ENCODE measurements around the gene CCNG1.

DNA sequence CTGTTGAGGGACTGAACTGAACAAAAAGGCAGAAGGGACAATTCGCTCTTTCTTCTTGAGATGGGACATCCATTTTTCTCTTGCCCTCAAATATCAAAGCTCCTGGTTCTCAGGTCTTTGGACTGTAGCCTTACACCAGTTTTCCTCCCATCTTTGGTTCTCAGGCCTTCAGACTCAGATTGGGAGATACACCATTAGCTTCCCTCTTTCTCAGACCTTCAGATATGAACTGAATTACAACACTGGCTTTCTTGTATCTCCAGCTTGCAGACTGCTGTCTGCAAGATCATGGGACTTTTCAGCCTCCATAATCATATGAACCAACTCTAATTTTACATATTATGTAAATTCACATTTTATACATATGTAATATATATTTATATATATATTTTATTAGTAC is 12.6 kb upstream of the CCNG1 start:
- TF ChIP-seq, protein P1, sequence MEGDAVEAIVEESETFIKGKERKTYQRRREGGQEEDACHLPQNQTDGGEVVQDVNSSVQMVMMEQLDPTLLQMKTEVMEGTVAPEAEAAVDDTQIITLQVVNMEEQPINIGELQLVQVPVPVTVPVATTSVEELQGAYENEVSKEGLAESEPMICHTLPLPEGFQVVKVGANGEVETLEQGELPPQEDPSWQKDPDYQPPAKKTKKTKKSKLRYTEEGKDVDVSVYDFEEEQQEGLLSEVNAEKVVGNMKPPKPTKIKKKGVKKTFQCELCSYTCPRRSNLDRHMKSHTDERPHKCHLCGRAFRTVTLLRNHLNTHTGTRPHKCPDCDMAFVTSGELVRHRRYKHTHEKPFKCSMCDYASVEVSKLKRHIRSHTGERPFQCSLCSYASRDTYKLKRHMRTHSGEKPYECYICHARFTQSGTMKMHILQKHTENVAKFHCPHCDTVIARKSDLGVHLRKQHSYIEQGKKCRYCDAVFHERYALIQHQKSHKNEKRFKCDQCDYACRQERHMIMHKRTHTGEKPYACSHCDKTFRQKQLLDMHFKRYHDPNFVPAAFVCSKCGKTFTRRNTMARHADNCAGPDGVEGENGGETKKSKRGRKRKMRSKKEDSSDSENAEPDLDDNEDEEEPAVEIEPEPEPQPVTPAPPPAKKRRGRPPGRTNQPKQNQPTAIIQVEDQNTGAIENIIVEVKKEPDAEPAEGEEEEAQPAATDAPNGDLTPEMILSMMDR (conservative IDR thresholded peaks at IDR 0.05 in 1 of 2, IDR thresholded peaks at IDR 0.05 in 1 of 2; ENCODE audit: low read depth in 1 of 2, low read length in 2 of 2) = no peak
- TF ChIP-seq EZH2 (IDR thresholded peaks at IDR 0.05; ENCODE audit: low read length, missing control alignments) = no peak

Data from fibroblast of lung (primary cell).